IPS DF 6.9 (cell line): ENCODE measurements around the gene DPEP2.
"Not testable (repeated sequence)": the region's sequence is repeated elsewhere in the genome, so short reads cannot be mapped to it uniquely, and the experiment has no call there.

ENCODE experiments used
- DNase-seq: peaks from one replicate; pipeline ENCODE4 v3.0.0-alpha.2; 2013; ENCODE audit warnings: low read depth, low spot score
- H3K27ac ChIP-seq: one replicate; pipeline ENCODE4 v1.5.1; 2013; ENCODE audit warnings: low read length, control low read depth
- H3K27me3 ChIP-seq: 2 replicates; pipeline ENCODE4 v1.6.1; 2013; ENCODE audit warnings: mild to moderate bottlenecking, low read length; ENCODE audit not compliant: control insufficient read depth, insufficient read depth
- H3K36me3 ChIP-seq: 2 replicates; pipeline ENCODE4 v1.6.1; 2013; ENCODE audit warnings: low read length; ENCODE audit not compliant: control insufficient read depth, insufficient read depth
- H3K4me1 ChIP-seq: 2 replicates; pipeline ENCODE4 v1.6.1; 2013; ENCODE audit warnings: low read length; ENCODE audit not compliant: control insufficient read depth, insufficient read depth
- H3K4me3 ChIP-seq: 2 replicates; pipeline ENCODE4 v1.5.1; 2013; ENCODE audit warnings: mild to moderate bottlenecking, low read length
- H3K9me3 ChIP-seq: 2 replicates; pipeline ENCODE4 v1.6.1; 2013; ENCODE audit warnings: low read length, inconsistent platforms; ENCODE audit not compliant: control insufficient read depth, insufficient read depth
- WGBS: extraction: QIAGEN DNeasy Blood & Tissue Kit; methylation state at CpG from one replicate; pipeline ENCODE4 v1.1.7; 2013; ENCODE audit warnings: mixed read lengths, missing lambda C conversion rate; ENCODE audit not compliant: insufficient read length, insufficient coverage; 5-methylcytosine and 5-hydroxymethylcytosine counted together

Gene DPEP2

DNA sequence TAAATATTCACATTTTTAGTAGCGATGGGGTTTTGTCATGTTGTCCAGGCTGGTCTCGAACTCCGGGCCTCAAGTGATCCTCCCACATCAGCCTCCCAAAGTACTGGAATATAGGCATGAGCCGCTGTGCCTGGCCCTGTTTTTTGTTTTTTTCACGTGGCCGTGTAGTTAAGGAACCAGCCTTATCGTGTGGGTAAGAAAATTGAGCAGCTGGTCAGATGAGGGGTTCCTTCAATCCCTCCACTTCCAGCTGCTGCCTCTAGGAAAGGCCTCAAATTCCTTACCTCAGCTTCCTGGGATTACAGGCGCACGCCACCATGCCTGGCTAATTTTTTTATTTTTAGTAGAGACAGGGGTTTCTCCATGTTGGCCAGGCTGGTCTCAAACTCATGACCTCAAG lies 5.9 kb upstream of the DPEP2 start:
- no CpG with 5 or more reads among the region's 9 CpGs for WGBS
- Histone ChIP-seq H3K27ac (no peak overlapping the region), H3K4me1 (peaks cover 4% of the 10 kb centered on the region; the same call in 1 of the 2 replicates)

DNA sequence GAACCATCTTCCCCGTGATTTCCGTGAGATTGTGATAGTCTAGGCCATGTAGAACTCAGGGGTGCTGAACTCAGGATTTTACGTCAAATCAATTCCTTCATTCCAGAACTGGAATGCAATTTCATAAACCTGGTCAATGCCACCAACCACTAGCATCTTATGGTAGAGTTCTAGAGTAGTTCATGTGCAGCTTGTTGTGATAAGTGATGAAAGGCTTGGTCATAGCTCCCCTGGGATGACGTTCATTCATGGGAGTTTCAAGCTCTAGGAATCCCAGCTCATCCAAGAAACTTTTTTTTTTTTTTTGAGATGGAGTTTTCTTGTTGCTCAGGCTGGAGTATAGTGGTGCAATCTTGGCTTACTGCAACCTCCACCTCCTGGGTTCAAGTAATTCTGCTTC lies 3.7 kb upstream of the DPEP2 start:
- Histone ChIP-seq H3K27ac (no peak overlapping the region), H3K36me3 (no peaks in the 10 kb centered on the region), H3K4me3 (no peak overlapping the region), H3K27me3 (no peaks in the 10 kb centered on the region), H3K4me1 (no peaks in the 10 kb centered on the region; the same call in 1 of the 2 replicates), H3K9me3 (no peaks in the 10 kb centered on the region)
- WGBS = no CpG with 5 or more reads among the region's 4 CpGs
- DNase-seq = no peak

More for the DNA sequence above, 5.9 kb upstream of the DPEP2 start:
- Histone ChIP-seq H3K9me3 (no peaks in the 10 kb centered on the region), H3K27me3 (no peaks in the 10 kb centered on the region), H3K4me3 (no peak overlapping the region), H3K36me3 (no peaks in the 10 kb centered on the region)
- DNase-seq = no peak

DNA sequence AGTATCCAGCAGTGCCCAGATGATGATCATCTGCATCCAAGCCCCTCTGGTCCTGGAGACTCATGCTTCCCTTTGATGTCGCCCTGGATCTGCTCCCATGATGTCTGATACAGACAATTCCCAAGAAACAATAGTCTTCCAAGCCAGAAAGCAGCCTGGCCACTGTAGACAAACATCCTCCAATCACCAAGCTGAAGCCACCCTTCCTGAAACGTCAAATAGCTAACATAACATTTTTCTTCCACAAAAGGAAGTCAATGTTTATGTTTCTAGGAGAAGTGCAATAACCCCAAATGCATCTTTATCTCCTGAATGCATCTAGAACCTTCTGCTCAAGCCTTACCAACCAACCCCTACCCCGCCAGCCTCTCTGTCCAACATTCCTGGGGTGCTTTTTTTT lies 1.2 kb upstream of the DPEP2 start:
- Histone ChIP-seq H3K9me3 (no peaks in the 10 kb centered on the region), H3K36me3 (no peaks in the 10 kb centered on the region), H3K4me3 (no peak overlapping the region), H3K27me3 (no peaks in the 10 kb centered on the region), H3K4me1 (no peaks in the 10 kb centered on the region), H3K27ac (no peak overlapping the region)
- no CpG with 5 or more reads among the region's 3 CpGs for WGBS
- no peak for DNase-seq

DNA sequence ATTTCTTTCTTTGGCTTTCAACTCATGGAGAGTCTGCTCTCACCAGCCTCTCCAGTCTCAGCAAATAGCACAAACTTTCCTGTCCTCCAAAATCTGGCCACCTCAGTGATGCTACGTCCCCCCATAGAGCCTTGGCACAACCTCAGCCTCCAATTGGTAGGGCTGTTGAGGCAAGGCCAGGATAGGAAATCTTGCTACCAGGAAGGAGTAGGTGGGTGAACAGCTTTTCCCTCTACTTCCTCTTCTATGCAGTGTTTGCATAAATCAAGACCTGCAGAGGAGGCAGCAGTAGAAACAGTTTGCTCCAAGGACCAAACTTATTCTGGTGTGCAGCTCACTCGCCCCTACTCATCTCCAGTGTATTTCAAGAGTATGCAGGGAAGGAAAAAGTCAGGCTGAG lies 701 bp upstream of the DPEP2 start:
- WGBS = no CpG with 5 or more reads among the region's 2 CpGs
- H3K27me3 ChIP-seq = no peaks in the 10 kb centered on the region

DNA sequence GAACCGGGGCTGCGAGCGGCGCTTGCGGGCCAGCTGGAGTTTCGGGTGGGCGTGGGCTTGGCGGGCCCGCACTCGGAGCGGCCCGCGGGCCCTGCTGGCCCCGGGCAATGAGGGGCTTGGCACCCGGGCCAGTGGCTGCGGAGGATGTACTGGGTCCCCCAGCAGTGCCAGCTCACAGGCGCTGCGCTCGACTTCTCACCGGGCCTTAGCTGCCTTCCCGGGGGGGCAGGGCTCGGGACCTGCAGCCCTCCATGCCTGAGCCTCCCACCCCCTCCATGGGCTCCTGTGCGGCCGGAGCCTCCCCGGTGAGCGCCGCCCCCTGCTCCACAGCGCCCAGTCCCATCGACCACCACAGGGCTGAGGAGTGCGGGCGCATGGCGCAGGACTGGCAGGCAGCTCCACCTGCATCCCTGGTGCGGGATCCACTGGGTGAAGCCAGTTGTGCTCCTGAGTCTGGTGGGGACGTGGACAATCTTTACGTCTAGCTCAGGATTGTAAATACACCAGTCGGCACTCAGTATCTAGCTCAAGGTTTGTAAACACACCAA lies 979 bp downstream of the DPEP2 start:
- DNase-seq, H3K9me3 ChIP-seq, H3K27me3 ChIP-seq, H3K27ac ChIP-seq, H3K4me1 ChIP-seq, H3K36me3 ChIP-seq, H3K4me3 ChIP-seq: not testable (repeated sequence)
- WGBS = no CpG with 5 or more reads among the region's 36 CpGs

More for the DNA sequence above, 701 bp upstream of the DPEP2 start:
- H3K27ac ChIP-seq = no peak overlapping the region
- H3K9me3 ChIP-seq = no peaks in the 10 kb centered on the region
- no peaks in the 10 kb centered on the region for H3K4me1 ChIP-seq
- no peak for DNase-seq
- H3K36me3 ChIP-seq = no peaks in the 10 kb centered on the region
- no peak overlapping the region for H3K4me3 ChIP-seq

DNA sequence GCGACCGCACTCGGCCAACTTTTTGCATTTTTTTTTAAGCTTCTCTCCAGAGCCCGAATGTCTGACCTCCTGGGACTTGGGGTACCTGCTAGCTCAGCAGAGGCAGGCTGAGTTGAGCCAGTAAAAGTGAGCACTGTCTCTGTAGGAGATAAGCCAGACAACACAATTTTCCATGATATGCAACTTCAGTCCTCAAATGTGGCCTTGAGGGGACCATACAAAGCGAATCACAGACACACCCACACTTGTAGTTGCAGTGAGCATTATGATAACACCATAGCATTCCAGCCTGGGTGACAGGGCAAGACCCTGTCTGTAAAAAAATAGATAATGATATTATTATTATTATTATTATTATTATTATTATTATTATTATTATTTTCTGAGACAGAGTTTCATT lies 2.6 kb downstream of the DPEP2 start:
- Histone ChIP-seq H3K36me3 (no peaks in the 10 kb centered on the region), H3K27ac (no peak overlapping the region), H3K4me1 (no peaks in the 10 kb centered on the region), H3K9me3 (no peaks in the 10 kb centered on the region), H3K4me3 (no peak overlapping the region), H3K27me3 (no peaks in the 10 kb centered on the region)
- DNase-seq = no peak
- no CpG with 5 or more reads among the region's 5 CpGs for WGBS

DNA sequence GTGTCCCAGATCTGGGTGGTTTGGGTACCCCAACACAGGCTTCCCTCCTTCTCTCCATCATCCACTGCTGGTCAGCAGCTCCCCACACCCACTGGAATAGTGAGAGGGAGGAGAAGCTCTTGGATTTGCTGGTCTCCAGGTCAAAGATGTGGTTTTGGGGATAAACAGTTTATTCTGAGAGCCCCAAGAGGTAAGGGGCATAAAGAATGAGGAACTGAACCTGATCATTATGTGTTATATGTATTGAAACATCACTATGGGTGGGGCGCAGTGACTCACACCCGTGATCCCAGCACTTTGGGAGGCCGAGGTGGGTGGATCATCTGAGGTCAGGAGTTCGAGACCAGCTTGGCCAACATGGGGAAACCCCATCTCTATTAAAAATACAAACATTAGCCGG lies 3.9 kb downstream of the DPEP2 start:
- H3K4me1 ChIP-seq = no peaks in the 10 kb centered on the region

DNA sequence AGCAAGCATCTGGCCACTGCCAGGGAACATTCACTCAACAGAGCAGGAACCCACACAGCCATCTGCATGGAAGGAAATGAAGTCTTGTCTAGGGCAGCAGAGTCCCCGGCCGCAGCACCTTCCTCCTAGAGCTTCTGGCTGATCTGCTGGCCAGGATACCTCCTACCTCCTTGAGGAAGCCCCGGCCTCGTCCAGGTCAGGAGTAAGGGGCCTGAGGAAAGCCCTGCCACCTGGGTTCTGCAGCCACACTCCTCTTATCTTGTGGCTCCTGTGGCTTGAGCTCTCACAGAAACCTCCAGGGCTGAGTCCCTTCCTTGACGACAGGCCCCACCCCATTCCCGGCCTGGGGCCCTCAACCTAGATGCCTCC lies 5.3 kb downstream of the DPEP2 start:
- not testable (repeated sequence) for H3K4me1 ChIP-seq, H3K27me3 ChIP-seq, H3K36me3 ChIP-seq, H3K27ac ChIP-seq, H3K9me3 ChIP-seq, H3K4me3 ChIP-seq, DNase-seq
- WGBS = no CpG with 5 or more reads among the region's 6 CpGs

More for the DNA sequence above, 3.9 kb downstream of the DPEP2 start:
- H3K36me3 ChIP-seq = no peaks in the 10 kb centered on the region
- WGBS = no CpG with 5 or more reads among the region's 5 CpGs
- DNase-seq = no peak
- no peaks in the 10 kb centered on the region for H3K9me3 ChIP-seq
- no peak overlapping the region for H3K4me3 ChIP-seq
- H3K27me3 ChIP-seq = no peaks in the 10 kb centered on the region
- H3K27ac ChIP-seq = no peak overlapping the region

DNA sequence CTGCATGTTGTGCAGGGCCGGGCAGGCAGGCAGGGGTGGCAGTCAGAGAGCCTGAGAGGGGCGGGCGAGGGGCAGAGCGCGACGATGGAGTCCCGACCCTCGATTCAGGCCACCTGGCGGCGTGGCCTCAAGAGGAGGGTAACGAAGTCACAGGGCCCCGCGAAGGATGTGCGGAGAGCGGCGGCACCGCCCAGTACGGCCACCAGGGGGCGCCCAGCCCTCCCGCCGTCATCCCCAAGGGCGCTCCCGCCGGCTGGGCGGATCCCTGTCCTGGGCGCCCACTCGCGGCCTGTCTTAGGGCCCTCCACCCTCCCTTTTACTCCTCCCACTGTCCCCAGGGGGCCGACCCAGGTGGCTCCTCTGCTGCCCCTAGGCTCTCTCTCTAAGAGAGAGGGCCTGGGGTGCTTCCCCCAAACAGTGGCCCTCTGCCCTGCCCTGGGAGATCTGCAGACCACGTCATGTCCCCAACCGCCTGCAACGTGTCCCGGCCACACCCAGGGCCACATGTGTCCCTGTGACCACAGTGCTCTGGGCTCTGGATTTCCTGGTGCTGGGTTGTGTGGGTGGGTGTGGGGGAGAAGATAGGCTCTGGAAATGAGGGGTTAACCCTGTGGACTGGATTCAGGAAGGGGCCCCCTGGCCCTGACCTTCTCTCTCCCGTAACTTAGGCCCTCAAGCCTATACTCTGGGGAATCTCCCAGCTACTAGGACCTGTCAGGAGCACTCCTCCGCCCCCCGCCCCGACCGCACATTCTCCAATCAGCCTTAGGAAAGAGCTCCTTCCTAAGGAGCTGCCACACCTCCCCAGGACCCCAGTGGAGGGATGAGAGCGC lies 5.9 kb downstream of the DPEP2 start:
- Histone ChIP-seq H3K9me3 (no peaks in the 10 kb centered on the region), H3K4me3 (no peak overlapping the region), H3K27ac (no peak overlapping the region), H3K27me3 (no peaks in the 10 kb centered on the region), H3K36me3 (no peaks in the 10 kb centered on the region), H3K4me1 (no peaks in the 10 kb centered on the region)
- WGBS = no CpG with 5 or more reads among the region's 39 CpGs
- no peak for DNase-seq

DNA sequence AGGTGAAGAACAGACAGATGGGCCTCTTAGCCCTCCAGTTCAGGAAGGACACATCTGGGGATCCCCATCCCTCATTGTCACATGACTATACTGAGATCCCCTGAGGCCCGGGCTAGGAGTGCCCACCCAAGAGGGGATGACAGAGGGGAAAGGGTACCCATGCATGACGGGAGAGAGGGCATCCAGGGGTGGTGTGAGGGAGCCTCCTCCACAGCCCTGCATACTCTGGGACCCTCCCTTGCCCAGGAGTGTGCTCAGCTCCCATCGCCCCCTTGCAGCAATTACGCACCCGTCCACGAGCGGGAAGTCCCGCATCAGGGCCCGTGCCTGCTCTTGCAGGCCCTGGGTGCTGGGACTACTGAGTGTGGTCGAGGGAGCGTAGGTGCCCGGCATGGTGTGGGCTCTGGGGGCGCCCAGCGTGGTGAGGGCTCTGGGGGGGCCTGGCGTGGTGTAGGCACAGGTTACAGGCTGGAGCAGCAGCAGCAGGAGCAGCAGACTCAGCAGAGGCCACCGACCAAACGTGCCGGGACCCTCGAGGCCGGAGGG lies 6.5 kb downstream of the DPEP2 start:
- H3K4me1 ChIP-seq = no peaks in the 10 kb centered on the region
- H3K4me3 ChIP-seq = no peak overlapping the region
- H3K27ac ChIP-seq = no peak overlapping the region
- DNase-seq = no peak
- H3K9me3 ChIP-seq = no peaks in the 10 kb centered on the region
- no peaks in the 10 kb centered on the region for H3K36me3 ChIP-seq
- no CpG with 5 or more reads among the region's 20 CpGs for WGBS
- no peaks in the 10 kb centered on the region for H3K27me3 ChIP-seq

DNA sequence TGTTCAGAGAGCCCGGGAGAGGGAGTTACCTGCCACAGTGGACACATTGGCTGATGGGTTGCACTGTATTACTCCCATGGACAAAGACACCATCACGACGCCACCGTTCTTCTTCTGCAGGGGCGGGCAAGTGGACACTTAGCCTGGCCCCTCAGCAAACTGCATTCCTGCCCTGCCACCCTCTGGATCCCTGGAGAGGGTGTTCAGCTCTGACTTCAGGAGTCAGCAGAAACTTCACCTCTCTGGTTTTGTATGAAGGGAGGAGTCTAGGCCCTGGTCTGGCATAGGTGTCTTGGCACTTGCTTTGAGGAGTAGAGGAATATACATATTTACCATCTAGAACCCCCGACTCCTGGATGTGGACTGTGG lies 9.3 kb downstream of the DPEP2 start:
- no peaks in the 10 kb centered on the region for H3K9me3 ChIP-seq
- H3K4me3 ChIP-seq = no peak overlapping the region
- no peak overlapping the region for H3K27ac ChIP-seq
- DNase-seq = no peak
- H3K27me3 ChIP-seq = no peaks in the 10 kb centered on the region
- no peaks in the 10 kb centered on the region for H3K4me1 ChIP-seq
- no CpG with 5 or more reads among the region's 6 CpGs for WGBS
- H3K36me3 ChIP-seq = no peaks in the 10 kb centered on the region
